Ishikawa (cell line): ENCODE results near the gene MYLK4.

Experiments used
- CEBPB ChIP-seq: IDR thresholded peaks from 2 replicates; pipeline ENCODE4 v1.6.1; 2012
- CREB1 ChIP-seq: IDR thresholded peaks from 2 replicates; pipeline ENCODE4 v1.6.1; 2012; ENCODE audit warnings: low read depth
- EGR1 ChIP-seq: IDR thresholded peaks from 2 replicates; pipeline ENCODE4 v1.6.1; 2012
- EP300 ChIP-seq: IDR thresholded peaks from 2 replicates; pipeline ENCODE4 v1.6.1; 2012; ENCODE audit warnings: borderline replicate concordance
- FOXM1 ChIP-seq: IDR thresholded peaks from 2 replicates; pipeline ENCODE4 v1.6.1; 2012; ENCODE audit warnings: low read depth, borderline replicate concordance
- MAX ChIP-seq: IDR thresholded peaks from 2 replicates; pipeline ENCODE4 v1.6.1; 2012
- NFIC ChIP-seq: IDR thresholded peaks from 2 replicates; pipeline ENCODE4 v1.6.1; 2012
- RAD21 ChIP-seq: IDR thresholded peaks from 2 replicates; pipeline ENCODE4 v1.6.1; 2012; ENCODE audit warnings: low read depth
- REST ChIP-seq: IDR thresholded peaks from 2 replicates; pipeline ENCODE4 v1.6.1; 2012; ENCODE audit warnings: low read depth, mild to moderate bottlenecking
- TAF1 ChIP-seq: IDR thresholded peaks from 2 replicates; pipeline ENCODE4 v1.6.1; 2012; ENCODE audit warnings: low read depth, mild to moderate bottlenecking
- TCF12 ChIP-seq: IDR thresholded peaks from 2 replicates; pipeline ENCODE4 v1.6.1; 2012; ENCODE audit warnings: low read depth
- TEAD4 ChIP-seq: IDR thresholded peaks from 2 replicates; pipeline ENCODE4 v1.6.1; 2012
- USF1 ChIP-seq: IDR thresholded peaks from 2 replicates; pipeline ENCODE4 v1.6.1; 2012
- YY1 ChIP-seq: IDR thresholded peaks from 2 replicates; pipeline ENCODE4 v1.6.1; 2012; ENCODE audit warnings: low read depth
- ZBTB7A ChIP-seq: IDR thresholded peaks from 2 replicates; pipeline ENCODE4 v1.6.1; 2012; ENCODE audit warnings: low read depth

Gene MYLK4

GRCh38 chr6:2646346-2646745 is 104.4 kb downstream of the MYLK4 start:
- TF ChIP-seq CEBPB: no peak
- TF ChIP-seq FOXM1: no peak
- TF ChIP-seq NFIC: no peak
- no peak for TF ChIP-seq ZBTB7A
- no peak for TF ChIP-seq TEAD4

GRCh38 chr6:2643935-2644539 is 106.7 kb downstream of the MYLK4 start:
- TF ChIP-seq CEBPB: no peak
- no peak for TF ChIP-seq EP300
- no peak for TF ChIP-seq MAX
- TF ChIP-seq NFIC: no peak
- TF ChIP-seq EGR1: no peak
- no peak for TF ChIP-seq YY1
- TF ChIP-seq TCF12: no peak
- TF ChIP-seq RAD21: no peak
- no peak for TF ChIP-seq CREB1
- no peak for TF ChIP-seq TAF1
- no peak for TF ChIP-seq ZBTB7A
- no peak for TF ChIP-seq REST
- no peak for TF ChIP-seq TEAD4
- TF ChIP-seq USF1: no peak
- TF ChIP-seq FOXM1: no peak

GRCh38 chr6:2643130-2643529 is 107.6 kb downstream of the MYLK4 start:
- no peak for TF ChIP-seq EGR1
- TF ChIP-seq CREB1: no peak
- TF ChIP-seq RAD21: no peak
- no peak for TF ChIP-seq YY1
- no peak for TF ChIP-seq MAX
- TF ChIP-seq TCF12: no peak

- TF ChIP-seq TCF12 (no peak), CREB1 (no peak), EGR1 (no peak), TEAD4 (no peak), EP300 (no peak), ZBTB7A (no peak), CEBPB (no peak), NFIC (no peak), FOXM1 (no peak), MAX (no peak), REST (no peak), RAD21 (no peak), YY1 (no peak), USF1 (no peak), TAF1 (no peak)
These were observed 109.5 kb downstream of the MYLK4 start for GRCh38 chr6:2641044-2641725.

GRCh38 chr6:2640551-2640950 is 110.2 kb downstream of the MYLK4 start:
- TF ChIP-seq TCF12: no peak
- TF ChIP-seq TAF1: no peak
- TF ChIP-seq ZBTB7A: no peak
- no peak for TF ChIP-seq EP300
- no peak for TF ChIP-seq YY1
- no peak for TF ChIP-seq FOXM1
- TF ChIP-seq RAD21: no peak
- TF ChIP-seq TEAD4: no peak
- no peak for TF ChIP-seq EGR1
- TF ChIP-seq USF1: no peak
- no peak for TF ChIP-seq CREB1
- TF ChIP-seq NFIC: no peak
